Uterus (tissue), 4 donors: ENCODE data around the gene POLD3. TPM values are rescaled to one million over a fixed set of nuclear protein-coding genes. Genes with fewer than 3 reads are reported as not detected.

Source experiments
- DNase-seq, 2 donors: peaks; one replicate each; pipeline ENCODE4 v3.0.0-alpha.2; 2019 to 2020
- H3K27ac ChIP-seq, 2 donors: fragments of 200-600 bp; sonication (generic); 1 replicate in 1 of 2; 2 replicates in 1 of 2; pipeline ENCODE4 v1.5.1; 2016 to 2018
- H3K27me3 ChIP-seq, 2 donors: fragments of 200-600 bp; sonication (generic); one replicate each; pipeline ENCODE4 v1.5.1; 2018 to 2019; ENCODE audit warnings: control low read depth in 1 of 2
- H3K36me3 ChIP-seq, 2 donors: fragments of 200-600 bp; sonication (generic); one replicate each; pipeline ENCODE4 v1.5.1; 2019; ENCODE audit warnings: control low read depth in 1 of 2
- H3K4me1 ChIP-seq, 2 donors: fragments of 200-600 bp; sonication (generic); one replicate each; pipeline ENCODE4 v1.5.1; 2018 to 2019; ENCODE audit warnings: control low read depth in 1 of 2
- H3K4me3 ChIP-seq, 2 donors: fragments of 200-600 bp; sonication (generic); 1 replicate in 1 of 2; 2 replicates in 1 of 2; pipeline ENCODE4 v1.5.1; 2018 to 2019; ENCODE audit warnings: mild to moderate bottlenecking in 1 of 2
- H3K9me3 ChIP-seq, 2 donors: fragments of 200-600 bp; sonication (generic); one replicate each; pipeline ENCODE4 v1.5.1; 2019; ENCODE audit warnings: control low read depth in 1 of 2
- POLR2A ChIP-seq, 2 donors: fragments of 450-650 bp; IDR thresholded peaks; one replicate each; pipeline ENCODE4 v1.6.1; 2016; ENCODE audit warnings: antibody characterized with exemption in 2 of 2, mild to moderate bottlenecking in 1 of 2, moderate library complexity in 1 of 2
- intact Hi-C: fragments of 100-400 bp; cut with DNase I; formaldehyde crosslinking; loops from one replicate; pipeline ENCODE4 v1.15.1; 2023; ENCODE audit warnings: low total_unique reads
- total RNA-seq, 4 donors: library from RNA; depleted of rRNA in 3 of 4; stranded (reverse); fragments of >200 nt in 3 of 4; gene quantifications; one replicate each; pipeline versions ENCODE4 v1.1.0 to v1.2.4, GENCODE V29; 2014 to 2023
- TF ChIP-seq, protein P1 (sequence below), 4 experiments: fragments of 200-600 bp in 2 of 4; fragments of 450-650 bp in 2 of 4; sonication (generic) in 2 of 4; IDR thresholded peaks; one replicate each; pipeline ENCODE4 v1.5.1; 2016 to 2019; ENCODE audit warnings: antibody characterized with exemption in 4 of 4, mild to moderate bottlenecking in 2 of 4, moderate library complexity in 1 of 4
- donor health status: DM: yes; HTN: yes; CAD: no.

Gene POLD3
- total RNA-seq, 4 donors from 2014 or later, result 10.3 to 32.1 (median 21.3) TPM

DNA sequence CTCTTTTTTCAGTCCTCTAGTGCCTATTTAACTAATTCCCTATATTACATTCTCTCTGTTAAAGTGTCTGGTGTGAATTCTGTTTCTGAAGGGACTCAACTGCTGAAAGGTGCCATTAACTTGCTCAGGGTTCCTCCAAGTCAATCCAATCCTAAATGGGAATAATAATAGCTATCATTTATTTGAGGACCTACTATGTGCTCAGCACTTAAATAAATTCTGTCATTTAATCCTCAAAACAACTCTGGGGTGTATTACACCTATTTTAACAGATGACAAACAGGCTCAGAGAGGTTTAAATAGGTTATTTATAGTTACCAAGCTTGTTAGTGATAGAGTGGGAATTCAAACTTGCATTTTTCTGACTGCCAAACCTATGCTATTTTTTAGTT is 40.6 kb upstream of the POLD3 start:
- Histone ChIP-seq H3K4me3 (no peak overlapping the region), H3K36me3 (no peaks in the 10 kb centered on the region), H3K27me3 (no peaks in the 10 kb centered on the region), H3K4me1 (no peaks in the 10 kb centered on the region), H3K27ac (no peak overlapping the region), H3K9me3 (no peaks in the 10 kb centered on the region)
- intact Hi-C loops, result no loop called here
- TF ChIP-seq, protein P1, sequence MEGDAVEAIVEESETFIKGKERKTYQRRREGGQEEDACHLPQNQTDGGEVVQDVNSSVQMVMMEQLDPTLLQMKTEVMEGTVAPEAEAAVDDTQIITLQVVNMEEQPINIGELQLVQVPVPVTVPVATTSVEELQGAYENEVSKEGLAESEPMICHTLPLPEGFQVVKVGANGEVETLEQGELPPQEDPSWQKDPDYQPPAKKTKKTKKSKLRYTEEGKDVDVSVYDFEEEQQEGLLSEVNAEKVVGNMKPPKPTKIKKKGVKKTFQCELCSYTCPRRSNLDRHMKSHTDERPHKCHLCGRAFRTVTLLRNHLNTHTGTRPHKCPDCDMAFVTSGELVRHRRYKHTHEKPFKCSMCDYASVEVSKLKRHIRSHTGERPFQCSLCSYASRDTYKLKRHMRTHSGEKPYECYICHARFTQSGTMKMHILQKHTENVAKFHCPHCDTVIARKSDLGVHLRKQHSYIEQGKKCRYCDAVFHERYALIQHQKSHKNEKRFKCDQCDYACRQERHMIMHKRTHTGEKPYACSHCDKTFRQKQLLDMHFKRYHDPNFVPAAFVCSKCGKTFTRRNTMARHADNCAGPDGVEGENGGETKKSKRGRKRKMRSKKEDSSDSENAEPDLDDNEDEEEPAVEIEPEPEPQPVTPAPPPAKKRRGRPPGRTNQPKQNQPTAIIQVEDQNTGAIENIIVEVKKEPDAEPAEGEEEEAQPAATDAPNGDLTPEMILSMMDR (IDR thresholded peaks at IDR 0.05), result no peak
- no peak for TF ChIP-seq POLR2A (IDR thresholded peaks at IDR 0.05)
- DNase-seq, result no peak

DNA sequence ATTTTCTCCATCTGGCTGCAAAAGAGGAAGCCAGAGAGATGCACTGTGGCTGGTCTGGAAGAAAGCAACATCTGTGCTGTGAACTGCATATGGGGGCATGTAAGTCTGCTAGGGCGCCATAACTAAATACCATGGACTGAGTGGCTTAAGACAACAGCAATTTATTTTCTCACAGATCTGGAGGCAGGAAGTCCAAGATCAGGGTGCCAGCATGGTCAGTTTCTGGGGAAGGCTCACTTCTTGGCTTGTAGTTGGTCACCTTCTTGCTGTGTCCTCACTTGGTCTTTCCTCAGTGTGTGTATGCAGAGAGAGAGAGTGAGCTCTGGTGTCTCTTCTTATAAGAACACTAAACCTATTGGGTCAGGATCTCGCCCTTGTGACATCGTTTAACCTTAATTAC is 34.9 kb upstream of the POLD3 start:
- TF ChIP-seq, protein P1 (IDR thresholded peaks at IDR 0.05), result no peak
- TF ChIP-seq POLR2A (IDR thresholded peaks at IDR 0.05), result no peak
- intact Hi-C loops, result no loop called here

DNA sequence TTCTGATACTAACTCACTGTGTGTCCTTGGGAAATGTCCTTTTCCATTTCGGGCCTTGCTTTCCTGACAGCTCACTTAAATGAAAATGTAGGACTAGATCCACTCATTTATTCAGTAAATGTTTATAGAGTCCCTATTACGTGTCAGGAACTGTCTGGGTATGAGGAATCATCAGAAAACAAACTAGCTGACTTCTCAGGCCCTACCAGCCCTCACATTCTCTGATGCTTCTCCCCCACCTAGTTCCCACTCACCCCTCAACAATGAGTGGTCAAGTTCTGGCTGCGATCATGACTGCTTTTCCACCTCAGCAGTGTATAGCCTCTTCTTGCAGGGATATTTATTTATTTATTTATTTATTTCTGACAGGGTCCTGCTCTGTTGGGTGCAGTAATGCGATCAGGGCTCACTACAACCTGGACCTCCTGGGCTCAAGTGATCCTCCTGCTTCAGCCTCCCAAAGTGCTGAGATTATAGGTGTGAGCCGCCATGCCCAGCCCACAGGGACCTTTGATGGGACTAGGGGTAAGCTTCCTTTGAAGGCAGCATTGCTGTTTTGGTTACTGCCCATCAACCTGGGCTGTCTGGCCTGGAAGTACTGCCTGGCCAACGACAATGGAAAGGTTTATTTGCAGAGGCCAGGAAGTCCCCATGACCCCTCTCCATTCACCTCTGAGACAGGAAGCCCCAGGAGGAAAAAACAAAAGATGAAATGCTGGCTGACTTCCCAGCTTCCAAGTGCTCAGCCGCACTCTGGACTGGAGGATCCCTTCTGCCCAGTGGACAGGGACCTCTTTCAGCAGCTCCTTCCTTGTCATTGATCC is 33.1 kb upstream of the POLD3 start:
- H3K4me1 ChIP-seq, result no peaks in the 10 kb centered on the region
- no peaks in the 10 kb centered on the region for H3K36me3 ChIP-seq
- H3K4me3 ChIP-seq, result no peak overlapping the region

More for the DNA sequence above, 34.9 kb upstream of the POLD3 start:
- no peak for DNase-seq
- no peaks in the 10 kb centered on the region for H3K36me3 ChIP-seq
- no peak overlapping the region for H3K4me3 ChIP-seq
- no peak overlapping the region for H3K27ac ChIP-seq
- H3K27me3 ChIP-seq, result no peaks in the 10 kb centered on the region
- no peaks in the 10 kb centered on the region for H3K9me3 ChIP-seq
- H3K4me1 ChIP-seq, result no peaks in the 10 kb centered on the region

DNA sequence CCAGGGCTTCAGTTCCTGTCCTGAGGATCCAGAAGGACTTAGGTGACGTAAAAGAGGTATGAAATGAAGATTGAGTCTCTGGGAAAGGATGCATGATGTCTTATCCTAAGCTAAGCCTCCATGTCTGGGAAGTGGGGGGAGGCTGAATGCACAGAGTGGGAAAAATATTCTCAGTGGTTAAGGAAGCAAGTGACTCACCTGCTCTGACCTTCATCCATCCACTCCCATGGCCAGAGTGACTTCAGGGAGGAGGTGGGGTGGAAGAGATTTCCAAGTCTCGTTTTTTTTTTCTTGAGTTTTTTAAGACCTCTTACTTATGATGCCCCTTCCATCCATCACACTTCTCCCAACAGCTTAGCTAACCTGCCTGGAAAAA is 32.5 kb upstream of the POLD3 start:
- no peak for DNase-seq
- Histone ChIP-seq H3K36me3 (no peaks in the 10 kb centered on the region), H3K9me3 (no peaks in the 10 kb centered on the region), H3K4me1 (no peaks in the 10 kb centered on the region), H3K4me3 (no peak overlapping the region), H3K27me3 (no peaks in the 10 kb centered on the region), H3K27ac (no peak overlapping the region)
- TF ChIP-seq POLR2A (IDR thresholded peaks at IDR 0.05), result no peak
- TF ChIP-seq, protein P1 (IDR thresholded peaks at IDR 0.05), result no peak
- intact Hi-C loops, result no loop called here

More for the DNA sequence above, 33.1 kb upstream of the POLD3 start:
- TF ChIP-seq POLR2A (IDR thresholded peaks at IDR 0.05), result no peak
- TF ChIP-seq, protein P1 (IDR thresholded peaks at IDR 0.05), result no peak
- peak in 1 of 2 donors; percentile 20 for DNase-seq
- Histone ChIP-seq H3K27me3 (no peaks in the 10 kb centered on the region), H3K9me3 (no peaks in the 10 kb centered on the region), H3K27ac (no peak overlapping the region)
- intact Hi-C loops, result no loop called here

DNA sequence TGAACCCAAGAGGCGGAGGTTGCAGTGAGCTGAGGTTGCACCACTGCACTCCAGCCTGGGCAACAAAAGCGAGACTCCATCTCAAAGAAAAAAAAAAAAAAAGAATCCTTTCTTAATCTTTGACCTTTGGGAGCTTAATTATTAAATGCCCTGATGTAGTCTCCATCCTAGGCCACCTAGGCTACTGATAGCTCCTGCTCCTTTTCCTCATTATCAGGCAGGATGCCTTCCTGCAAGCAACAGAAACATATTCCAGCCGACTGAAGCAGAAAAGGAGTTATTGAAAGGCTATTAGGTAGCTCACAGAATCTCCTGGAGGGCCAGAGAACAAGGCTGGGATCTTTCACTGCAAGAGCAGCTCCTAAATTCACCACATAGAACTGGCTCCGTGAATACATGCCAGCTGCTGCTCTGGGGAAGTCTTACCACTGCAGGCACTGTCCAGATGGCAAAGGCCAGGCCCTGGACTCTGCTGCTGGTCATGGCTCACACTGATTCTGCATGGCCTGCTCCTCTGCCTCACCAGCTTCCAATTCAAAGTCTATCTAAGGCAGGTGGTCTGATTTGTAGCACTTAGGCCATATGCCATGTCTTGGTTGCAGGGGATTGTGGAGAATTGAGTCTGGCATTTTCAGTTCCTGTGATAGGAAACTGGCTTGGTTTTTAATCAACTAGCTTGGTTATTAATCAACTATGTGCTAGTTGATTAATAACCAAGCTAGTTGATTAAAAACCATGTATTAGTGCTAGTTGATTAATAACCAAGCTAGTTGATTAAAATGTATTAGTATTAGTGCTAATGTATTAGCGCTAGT is 26.0 kb upstream of the POLD3 start:
- TF ChIP-seq, protein P1 (IDR thresholded peaks at IDR 0.05), result no peak
- no peak for TF ChIP-seq POLR2A (IDR thresholded peaks at IDR 0.05)
- no peaks in the 10 kb centered on the region for H3K4me1 ChIP-seq
- no peaks in the 10 kb centered on the region for H3K36me3 ChIP-seq
- no peaks in the 10 kb centered on the region for H3K27me3 ChIP-seq
- no peak for DNase-seq
- no peak overlapping the region for H3K27ac ChIP-seq
- H3K9me3 ChIP-seq, result no peaks in the 10 kb centered on the region
- intact Hi-C loops, result no loop called here
- H3K4me3 ChIP-seq, result no peak overlapping the region
